Measurements from ENCODE around the gene ZBTB33. TPM values are rescaled to one million over a fixed set of nuclear protein-coding genes. Genes with fewer than 3 reads are reported as not detected.

The ZBTB33 gene
- total and polyA plus RNA-seq, 2 experiments from 2014 or later = 3.9 to 14.0 TPM

DNA sequence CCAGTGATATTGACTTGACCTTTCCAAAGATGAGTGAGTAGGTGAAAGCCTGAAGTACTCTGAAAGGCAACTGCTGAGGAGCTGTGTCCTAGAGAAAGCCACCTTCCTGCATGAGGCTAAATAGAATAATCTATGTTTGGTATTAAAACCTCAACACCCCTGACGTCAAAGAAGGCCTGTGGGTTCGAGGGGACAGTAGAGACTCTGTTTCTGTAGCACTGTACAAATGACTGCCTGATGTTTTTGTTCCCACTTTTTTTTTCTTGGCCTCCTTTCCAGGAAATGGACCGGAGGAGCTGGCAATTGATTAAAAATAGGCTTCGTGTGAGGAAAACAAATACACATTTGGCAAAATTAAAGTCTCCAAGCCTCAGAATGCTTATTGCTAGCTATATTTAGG is 31.1 kb downstream of the ZBTB33 start:
- DNase-seq (ENCODE audit: low spot score) (no peak), ATAC-seq (no peak)
- Mint-ChIP-seq H3K4me3 (no peak overlapping the region), H3K27ac (no peak overlapping the region), H3K36me3 (ENCODE audit: low read depth) (no peaks in the 10 kb centered on the region; the same call in 2 of the 3 replicates), H3K9me3 (no peaks in the 10 kb centered on the region), H3K4me1 (peaks cover 13% of the 10 kb centered on the region), H3K27me3 (ENCODE audit: insufficient read depth, low read depth, poor library complexity) (peaks cover 5% of the 10 kb centered on the region)
- Histone ChIP-seq H3K27ac (ENCODE audit: low read depth) (no peak overlapping the region), H4K20me1 (replicated peaks; ENCODE audit: insufficient read depth) (no peaks in the 10 kb centered on the region), H3K36me3 (ENCODE audit: insufficient read depth) (no peaks in the 10 kb centered on the region), H2AFZ (no peak overlapping the region), H3K9me2 (ENCODE audit: insufficient read depth) (no peaks in the 10 kb centered on the region), H3K4me3 (no peak overlapping the region), H3F3A (replicated peaks; ENCODE audit: low read depth) (no peaks in the 10 kb centered on the region), H3K79me2 (replicated peaks; ENCODE audit: insufficient read depth) (no peaks in the 10 kb centered on the region), H3K27me3 (ENCODE audit: insufficient read depth) (peaks cover 15% of the 10 kb centered on the region; the same call in 1 of the 2 replicates), H3K4me1 (ENCODE audit: insufficient read depth) (peaks cover 3% of the 10 kb centered on the region), H3K4me2 (no peak overlapping the region)
- TF ChIP-seq, protein P1, sequence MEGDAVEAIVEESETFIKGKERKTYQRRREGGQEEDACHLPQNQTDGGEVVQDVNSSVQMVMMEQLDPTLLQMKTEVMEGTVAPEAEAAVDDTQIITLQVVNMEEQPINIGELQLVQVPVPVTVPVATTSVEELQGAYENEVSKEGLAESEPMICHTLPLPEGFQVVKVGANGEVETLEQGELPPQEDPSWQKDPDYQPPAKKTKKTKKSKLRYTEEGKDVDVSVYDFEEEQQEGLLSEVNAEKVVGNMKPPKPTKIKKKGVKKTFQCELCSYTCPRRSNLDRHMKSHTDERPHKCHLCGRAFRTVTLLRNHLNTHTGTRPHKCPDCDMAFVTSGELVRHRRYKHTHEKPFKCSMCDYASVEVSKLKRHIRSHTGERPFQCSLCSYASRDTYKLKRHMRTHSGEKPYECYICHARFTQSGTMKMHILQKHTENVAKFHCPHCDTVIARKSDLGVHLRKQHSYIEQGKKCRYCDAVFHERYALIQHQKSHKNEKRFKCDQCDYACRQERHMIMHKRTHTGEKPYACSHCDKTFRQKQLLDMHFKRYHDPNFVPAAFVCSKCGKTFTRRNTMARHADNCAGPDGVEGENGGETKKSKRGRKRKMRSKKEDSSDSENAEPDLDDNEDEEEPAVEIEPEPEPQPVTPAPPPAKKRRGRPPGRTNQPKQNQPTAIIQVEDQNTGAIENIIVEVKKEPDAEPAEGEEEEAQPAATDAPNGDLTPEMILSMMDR (conservative IDR thresholded peaks at IDR 0.05; ENCODE audit: low read depth in 2 of 2) = no peak
- TF ChIP-seq EZH2 (IDR thresholded peaks at IDR 0.05; ENCODE audit: low read depth, unreplicated experiment) (no peak), ZNF114 (CRISPR knock-in tag; IDR thresholded peaks at IDR 0.05) (no peak), CREB1 (CRISPR knock-in tag; IDR thresholded peaks at IDR 0.05; ENCODE audit: low read depth) (no peak), ZNF331 (CRISPR knock-in tag; IDR thresholded peaks at IDR 0.05; ENCODE audit: low read depth) (no peak), POLR2AphosphoS5 (IDR thresholded peaks at IDR 0.05; ENCODE audit: low read depth) (no peak)

DNA sequence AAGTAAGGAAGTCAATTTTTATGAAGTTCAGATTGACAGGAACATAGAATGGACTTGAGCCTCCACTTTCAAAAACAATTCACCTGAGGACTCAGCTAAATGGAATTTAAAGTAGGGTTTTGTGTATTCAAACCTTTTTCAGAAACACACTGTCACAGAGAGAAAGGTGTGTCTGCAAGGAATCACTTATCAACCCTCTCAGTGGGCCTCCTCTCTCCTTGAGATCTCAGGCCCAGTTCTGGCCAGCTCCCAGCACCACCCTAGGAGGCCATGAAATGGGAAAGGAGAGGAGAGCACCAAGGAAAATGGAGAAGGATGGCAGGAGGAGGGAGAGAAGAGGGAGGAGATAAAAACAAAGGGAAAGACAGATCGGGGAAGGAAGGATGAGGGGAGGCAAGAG is 32.1 kb downstream of the ZBTB33 start:
- DNase-seq (ENCODE audit: low spot score) (no peak), ATAC-seq (no peak)
- Mint-ChIP-seq H3K4me1 (peaks cover 17% of the 10 kb centered on the region), H3K27ac (no peak overlapping the region), H3K4me3 (no peak overlapping the region), H3K27me3 (ENCODE audit: insufficient read depth, low read depth, poor library complexity) (peaks cover 5% of the 10 kb centered on the region), H3K9me3 (no peaks in the 10 kb centered on the region), H3K36me3 (ENCODE audit: low read depth) (no peaks in the 10 kb centered on the region; the same call in 2 of the 3 replicates)
- H3K4me3 ChIP-seq = no peak overlapping the region
- no peak overlapping the region for H3K4me2 ChIP-seq
- H3K9me2 ChIP-seq (ENCODE audit: insufficient read depth) = no peaks in the 10 kb centered on the region
- H3K4me1 ChIP-seq (ENCODE audit: insufficient read depth) = peaks cover 1% of the 10 kb centered on the region; the same call in 1 of the 2 replicates
- TF ChIP-seq REST (IDR thresholded peaks at IDR 0.05; ENCODE audit: unreplicated experiment) (no peak), EZH2 (IDR thresholded peaks at IDR 0.05; ENCODE audit: low read depth, unreplicated experiment) (no peak), ZNF331 (CRISPR knock-in tag; IDR thresholded peaks at IDR 0.05; ENCODE audit: low read depth) (no peak), CREB1 (CRISPR knock-in tag; IDR thresholded peaks at IDR 0.05; ENCODE audit: low read depth) (no peak), JUNB (IDR thresholded peaks at IDR 0.05; ENCODE audit: unreplicated experiment) (no peak), POLR2AphosphoS5 (IDR thresholded peaks at IDR 0.05; ENCODE audit: low read depth) (no peak), NANOG (IDR thresholded peaks at IDR 0.05; ENCODE audit: borderline replicate concordance) (no peak), EZH2phosphoT487 (IDR thresholded peaks at IDR 0.05; ENCODE audit: unreplicated experiment) (no peak), ZNF114 (CRISPR knock-in tag; IDR thresholded peaks at IDR 0.05) (no peak)
- TF ChIP-seq, protein P1 (conservative IDR thresholded peaks at IDR 0.05; ENCODE audit: low read depth in 2 of 2) = no peak
- TF ChIP-seq, protein P2, sequence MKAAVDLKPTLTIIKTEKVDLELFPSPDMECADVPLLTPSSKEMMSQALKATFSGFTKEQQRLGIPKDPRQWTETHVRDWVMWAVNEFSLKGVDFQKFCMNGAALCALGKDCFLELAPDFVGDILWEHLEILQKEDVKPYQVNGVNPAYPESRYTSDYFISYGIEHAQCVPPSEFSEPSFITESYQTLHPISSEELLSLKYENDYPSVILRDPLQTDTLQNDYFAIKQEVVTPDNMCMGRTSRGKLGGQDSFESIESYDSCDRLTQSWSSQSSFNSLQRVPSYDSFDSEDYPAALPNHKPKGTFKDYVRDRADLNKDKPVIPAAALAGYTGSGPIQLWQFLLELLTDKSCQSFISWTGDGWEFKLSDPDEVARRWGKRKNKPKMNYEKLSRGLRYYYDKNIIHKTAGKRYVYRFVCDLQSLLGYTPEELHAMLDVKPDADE (IDR thresholded peaks at IDR 0.05) = no peak
- H4K20me1 ChIP-seq (replicated peaks; ENCODE audit: insufficient read depth) = no peaks in the 10 kb centered on the region
- peaks cover 6% of the 10 kb centered on the region; the same call in 1 of the 2 replicates for H3K27me3 ChIP-seq (ENCODE audit: insufficient read depth)
- no peaks in the 10 kb centered on the region for H3K36me3 ChIP-seq (ENCODE audit: insufficient read depth)
- H3F3A ChIP-seq (replicated peaks; ENCODE audit: low read depth) = no peaks in the 10 kb centered on the region
- H3K79me2 ChIP-seq (replicated peaks; ENCODE audit: insufficient read depth) = no peaks in the 10 kb centered on the region
- no peak overlapping the region for H3K27ac ChIP-seq (ENCODE audit: low read depth)
- H2AFZ ChIP-seq = no peak overlapping the region

All from GM23338 (cell line).